D721Med (cell line): ENCODE results near the gene PEG3.
"Not testable (repeated sequence)": the region's sequence is repeated elsewhere in the genome, so short reads cannot be mapped to it uniquely, and the experiment has no call there.

Experiments used
- DNase-seq: peaks from one replicate; pipeline ENCODE4 v3.0.0; 2011; ENCODE audit warnings: low spot score; ENCODE audit not compliant: insufficient read length
- FAIRE-seq: peaks from 2 replicates; lab custom pipeline; 2011; peaks lifted over from hg19 to GRCh38; lab: Jason Lieb, UNC
- TF ChIP-seq, protein P1 (sequence below): IDR thresholded peaks from 2 replicates; pipeline ENCODE4 v1.5.1; 2012; ENCODE audit warnings: mild to moderate bottlenecking, control low read depth; ENCODE audit not compliant: insufficient read depth; ENCODE audit errors: missing control alignments

The PEG3 gene

DNA sequence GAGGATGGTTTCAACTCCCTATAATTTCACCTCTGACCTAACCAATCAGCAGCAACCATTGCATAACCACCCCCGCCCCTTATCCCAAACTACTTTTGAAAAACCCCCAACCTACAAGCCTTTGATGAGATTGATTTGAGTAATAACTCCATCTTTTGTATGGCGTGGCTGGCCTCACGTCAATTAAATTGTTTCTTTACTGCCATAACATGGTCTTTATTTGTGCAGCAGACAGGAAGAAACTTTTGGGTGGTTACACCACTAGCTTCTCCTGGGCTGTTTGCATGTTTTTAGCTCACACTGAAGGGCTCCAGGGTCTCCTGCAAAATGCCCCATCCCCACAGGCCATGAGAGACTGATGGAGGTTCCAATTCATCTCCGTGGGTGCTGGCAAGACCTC is 34.0 kb upstream of the PEG3 start:
- TF ChIP-seq, protein P1, sequence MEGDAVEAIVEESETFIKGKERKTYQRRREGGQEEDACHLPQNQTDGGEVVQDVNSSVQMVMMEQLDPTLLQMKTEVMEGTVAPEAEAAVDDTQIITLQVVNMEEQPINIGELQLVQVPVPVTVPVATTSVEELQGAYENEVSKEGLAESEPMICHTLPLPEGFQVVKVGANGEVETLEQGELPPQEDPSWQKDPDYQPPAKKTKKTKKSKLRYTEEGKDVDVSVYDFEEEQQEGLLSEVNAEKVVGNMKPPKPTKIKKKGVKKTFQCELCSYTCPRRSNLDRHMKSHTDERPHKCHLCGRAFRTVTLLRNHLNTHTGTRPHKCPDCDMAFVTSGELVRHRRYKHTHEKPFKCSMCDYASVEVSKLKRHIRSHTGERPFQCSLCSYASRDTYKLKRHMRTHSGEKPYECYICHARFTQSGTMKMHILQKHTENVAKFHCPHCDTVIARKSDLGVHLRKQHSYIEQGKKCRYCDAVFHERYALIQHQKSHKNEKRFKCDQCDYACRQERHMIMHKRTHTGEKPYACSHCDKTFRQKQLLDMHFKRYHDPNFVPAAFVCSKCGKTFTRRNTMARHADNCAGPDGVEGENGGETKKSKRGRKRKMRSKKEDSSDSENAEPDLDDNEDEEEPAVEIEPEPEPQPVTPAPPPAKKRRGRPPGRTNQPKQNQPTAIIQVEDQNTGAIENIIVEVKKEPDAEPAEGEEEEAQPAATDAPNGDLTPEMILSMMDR = no peak
- no peak for FAIRE-seq

DNA sequence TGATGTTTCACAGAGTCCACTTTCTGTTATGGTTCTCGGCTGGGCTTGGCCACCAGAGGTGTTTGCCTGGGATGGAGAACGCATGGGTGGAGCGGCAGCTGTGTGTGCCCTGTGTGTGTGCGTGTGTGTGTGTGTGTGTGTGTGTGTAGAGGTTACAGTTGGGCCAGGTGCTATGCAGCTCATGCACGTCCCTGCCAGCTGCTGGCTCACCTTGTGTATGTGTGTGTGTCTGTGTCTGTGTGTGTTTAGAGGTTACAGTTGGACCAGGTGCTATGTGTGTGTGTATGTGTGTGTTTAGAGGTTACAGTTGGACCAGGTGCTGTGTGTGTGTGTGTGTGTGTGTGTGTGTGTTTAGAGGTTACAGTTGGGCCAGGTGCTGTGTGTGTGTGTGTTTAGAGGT is 33.0 kb upstream of the PEG3 start:
- no peak for FAIRE-seq
- no peak for DNase-seq
- TF ChIP-seq, protein P1 = no peak

More for the DNA sequence above, 34.0 kb upstream of the PEG3 start:
- DNase-seq = no peak

DNA sequence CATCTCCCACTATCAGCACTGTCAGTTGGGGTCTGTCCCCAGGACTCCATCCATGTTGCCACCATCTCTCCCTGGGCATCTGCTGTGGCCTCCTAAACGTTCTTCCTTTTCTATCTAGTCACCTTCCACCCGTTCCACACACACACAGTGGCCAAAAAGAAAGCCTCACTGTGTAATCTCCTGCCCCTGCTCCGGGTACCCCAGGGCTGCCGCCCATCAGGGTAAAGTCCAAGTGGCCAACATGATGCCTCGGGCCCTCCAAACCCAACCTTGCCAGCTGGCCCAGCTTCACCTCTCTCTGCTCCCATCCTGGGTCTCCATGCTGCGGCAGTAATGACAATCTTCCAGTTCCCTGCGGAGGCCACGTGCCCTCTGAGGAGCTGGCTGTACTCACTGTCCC is 29.4 kb upstream of the PEG3 start:
- FAIRE-seq (no peak), DNase-seq (no peak)
- TF ChIP-seq, protein P1 = no peak

DNA sequence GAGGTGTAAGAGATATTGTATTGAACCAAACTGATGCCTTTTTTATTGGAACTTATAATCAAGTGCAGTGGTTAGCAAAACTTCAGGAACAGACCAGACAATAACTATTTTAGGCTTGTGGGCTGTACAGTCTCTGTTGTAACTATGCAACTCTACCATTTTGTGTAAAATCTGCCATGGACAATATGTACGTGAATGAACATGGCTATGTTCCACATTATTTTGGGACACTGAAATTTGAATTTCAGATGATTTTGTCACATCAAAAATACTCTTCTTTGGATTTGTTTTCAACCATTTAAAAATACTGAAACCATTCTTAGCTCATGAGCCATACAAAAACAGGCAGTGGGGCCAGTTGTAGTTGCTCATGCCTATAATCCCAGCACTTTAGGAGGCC is 27.9 kb upstream of the PEG3 start:
- DNase-seq (no peak), FAIRE-seq (no peak)
- TF ChIP-seq, protein P1 = no peak

DNA sequence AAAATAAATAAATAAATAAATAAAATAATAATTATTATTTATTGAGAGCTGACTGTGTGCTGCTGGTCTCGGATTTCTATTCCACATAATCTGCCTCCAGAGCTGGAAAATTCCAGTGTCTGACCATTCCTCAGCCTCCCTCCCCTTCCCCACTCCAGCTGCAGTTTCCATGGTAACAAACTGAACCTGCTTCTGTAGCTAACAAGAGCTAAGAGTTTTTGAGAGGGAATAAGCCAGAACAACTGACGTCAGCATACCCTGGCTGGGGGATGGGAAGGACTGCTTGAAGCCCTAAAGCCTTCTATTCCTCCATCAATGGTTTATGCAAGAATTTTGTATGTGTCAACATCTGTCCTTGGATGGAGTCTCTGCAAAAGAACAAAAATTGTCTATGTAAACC is 26.0 kb upstream of the PEG3 start:
- FAIRE-seq (no peak), DNase-seq (no peak)
- TF ChIP-seq, protein P1 = no peak

DNA sequence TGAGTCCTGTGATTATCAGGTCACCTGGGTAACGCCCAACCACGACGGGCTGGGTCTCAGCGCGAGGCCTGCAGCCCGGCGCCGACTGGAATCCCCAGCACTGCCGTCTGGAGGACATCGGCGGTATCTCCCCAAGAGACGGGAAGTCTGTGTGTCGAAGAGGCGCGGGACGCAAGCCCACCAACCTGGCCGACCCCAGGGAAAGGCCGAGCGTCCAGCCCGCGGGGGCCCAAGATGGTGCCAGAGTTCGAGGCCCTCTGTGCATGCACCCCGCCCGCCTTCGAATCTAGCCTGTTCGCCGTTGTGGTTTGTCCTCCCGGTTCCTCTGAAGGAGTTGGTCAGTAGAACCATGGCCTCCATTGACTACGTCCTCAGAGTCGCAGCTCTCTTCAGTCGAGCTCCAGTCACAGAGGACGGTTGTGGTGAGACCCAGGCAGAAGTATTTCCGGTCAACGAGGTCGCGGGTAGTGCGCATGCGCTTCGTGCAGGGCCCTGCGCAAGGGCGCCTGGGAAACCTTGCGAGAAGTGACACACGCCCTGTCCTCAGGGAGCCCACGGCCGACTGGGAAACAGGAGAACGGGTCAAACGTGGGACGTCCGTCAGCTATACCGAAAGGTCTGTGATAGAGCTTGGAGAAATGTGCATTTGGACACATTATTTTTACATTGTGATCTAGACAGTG is 24.1 kb upstream of the PEG3 start:
- DNase-seq (no peak), FAIRE-seq (no peak)
- TF ChIP-seq, protein P1 = no peak

DNA sequence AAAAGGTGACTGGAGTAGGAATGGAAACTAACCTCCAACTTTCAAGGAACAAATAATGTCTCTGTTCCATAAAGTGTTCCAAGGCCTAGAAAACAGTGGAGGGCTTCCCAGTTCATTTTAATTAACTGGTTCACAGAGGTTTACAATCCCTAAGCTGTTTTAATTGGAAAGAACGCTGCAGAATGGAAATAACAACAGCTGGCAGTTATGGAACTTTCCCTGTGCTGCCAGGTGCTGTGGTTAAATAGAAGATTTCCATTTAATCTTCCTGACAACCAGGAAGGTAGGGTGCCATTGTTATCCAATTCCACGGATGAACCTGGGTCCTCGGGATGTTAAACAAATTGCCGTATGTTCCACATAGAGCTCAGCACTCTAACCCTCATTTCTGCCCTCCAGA is 22.2 kb upstream of the PEG3 start:
- TF ChIP-seq, protein P1 = no peak
- DNase-seq (no peak), FAIRE-seq (peak; percentile 29)

DNA sequence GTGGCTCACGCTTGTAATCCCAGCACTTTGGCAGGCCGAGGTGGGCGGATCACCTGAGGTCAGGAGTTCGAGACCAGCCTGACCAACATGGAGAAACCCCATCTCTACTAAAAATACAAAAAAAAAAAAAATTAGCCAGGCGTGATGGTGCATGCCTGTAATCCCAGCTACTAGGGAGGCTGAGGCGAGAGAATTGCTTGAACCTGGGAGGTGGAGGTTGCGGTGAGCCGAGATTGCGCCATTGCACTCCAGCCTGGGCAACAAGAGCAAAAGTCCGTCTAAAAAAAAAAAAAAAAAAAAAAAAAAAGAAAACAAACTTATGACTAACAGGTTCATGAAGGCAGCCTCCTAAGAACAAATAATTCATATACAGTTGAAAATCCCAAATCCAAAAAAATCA is 19.9 kb upstream of the PEG3 start:
- FAIRE-seq, DNase-seq: not testable (repeated sequence)
